Bone marrow (tissue), 2 donors: ENCODE measurements around the gene SLC22A23.

Experiments
- DNase-seq, 2 donors: peaks; one replicate each; lab custom pipeline; 2025; lab: John Stamatoyannopoulos, UW

The SLC22A23 gene

DNA sequence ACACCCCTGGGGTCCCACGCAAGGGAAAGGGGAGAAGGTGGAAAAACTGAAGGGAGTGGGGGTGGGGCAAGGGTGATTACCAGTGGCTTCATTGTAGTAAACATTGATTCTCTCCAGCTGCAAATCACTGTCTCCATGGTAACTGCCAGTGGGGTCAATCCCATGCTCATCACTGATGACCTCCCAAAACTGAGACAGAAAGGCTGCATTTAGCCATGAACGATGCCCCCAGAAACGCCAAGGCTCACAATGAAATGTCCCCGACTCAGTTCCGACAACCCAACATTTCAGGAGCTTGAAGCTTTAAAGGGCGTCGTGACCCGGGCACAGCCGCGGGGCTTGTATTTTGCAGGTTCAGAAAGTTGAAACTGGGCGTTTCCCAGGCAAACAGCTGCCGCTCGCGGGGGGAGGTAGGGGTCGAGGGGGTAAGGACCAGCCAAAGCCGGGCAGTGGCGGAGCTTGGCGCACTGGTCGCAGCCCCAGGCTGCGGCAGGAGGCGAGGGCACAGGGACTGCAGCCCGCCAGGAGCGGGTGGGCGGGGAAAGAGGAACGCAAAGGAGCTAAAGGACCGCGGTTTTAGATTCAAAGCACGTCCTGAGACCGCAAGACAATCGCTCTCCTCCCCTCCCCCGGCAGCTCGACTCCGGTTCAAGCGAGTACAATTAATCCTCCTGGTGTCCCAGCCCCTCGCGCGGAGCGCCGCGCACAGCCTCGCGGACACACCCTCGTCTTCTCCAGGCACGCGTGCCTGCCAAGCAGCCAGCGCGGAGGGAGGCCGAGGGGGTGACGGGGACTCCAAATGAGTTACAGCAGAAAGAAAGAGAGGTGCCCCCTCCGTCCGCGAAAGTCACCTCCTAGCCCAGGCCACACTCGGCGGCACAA is 230.1 kb downstream of the SLC22A23 start:
- DNase-seq: no peak

DNA sequence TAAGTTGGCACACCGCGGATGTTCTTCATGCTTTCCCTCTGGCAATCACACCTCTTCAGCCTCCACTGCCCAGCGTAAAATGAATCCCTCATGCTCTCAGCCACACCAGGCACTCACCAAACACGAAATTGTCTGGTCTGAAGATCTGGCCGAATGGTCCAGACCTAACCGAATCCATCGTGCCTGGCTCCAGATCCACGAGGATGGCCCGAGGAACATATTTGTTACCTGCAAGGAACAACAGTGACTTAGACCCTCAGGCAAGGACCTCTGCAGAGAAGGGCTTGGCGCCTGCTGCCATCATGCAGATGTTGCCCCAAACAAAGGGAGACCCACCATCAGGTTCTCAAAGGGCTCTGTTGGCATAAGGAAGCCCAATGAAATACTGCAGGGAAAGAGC is 230.8 kb downstream of the SLC22A23 start:
- DNase-seq: no peak

DNA sequence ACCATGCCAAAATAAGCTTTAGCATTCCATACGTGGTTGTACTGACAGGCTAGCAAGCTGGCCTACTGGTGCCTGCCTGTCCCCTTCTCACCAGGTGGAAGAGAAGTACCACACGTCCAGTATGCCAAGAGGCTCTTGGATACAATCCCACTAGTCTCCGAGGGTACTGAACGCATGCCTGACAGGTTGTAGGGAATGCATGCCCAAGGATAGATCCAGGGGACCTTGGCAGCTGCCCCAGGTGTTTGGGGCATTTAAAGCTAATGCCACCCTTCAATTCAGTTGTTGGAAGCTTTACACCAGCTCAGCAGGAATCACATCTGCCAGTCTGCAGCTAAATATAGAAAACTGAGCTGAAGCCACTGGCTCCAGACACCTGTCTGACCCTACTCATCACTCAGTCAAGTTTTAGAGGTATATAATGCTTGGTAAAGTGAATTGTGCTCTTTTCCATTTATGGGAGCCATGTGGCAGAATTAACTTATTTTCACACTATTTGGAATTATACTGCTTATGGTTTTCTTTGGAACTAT is 234.3 kb downstream of the SLC22A23 start:
- DNase-seq: no peak

DNA sequence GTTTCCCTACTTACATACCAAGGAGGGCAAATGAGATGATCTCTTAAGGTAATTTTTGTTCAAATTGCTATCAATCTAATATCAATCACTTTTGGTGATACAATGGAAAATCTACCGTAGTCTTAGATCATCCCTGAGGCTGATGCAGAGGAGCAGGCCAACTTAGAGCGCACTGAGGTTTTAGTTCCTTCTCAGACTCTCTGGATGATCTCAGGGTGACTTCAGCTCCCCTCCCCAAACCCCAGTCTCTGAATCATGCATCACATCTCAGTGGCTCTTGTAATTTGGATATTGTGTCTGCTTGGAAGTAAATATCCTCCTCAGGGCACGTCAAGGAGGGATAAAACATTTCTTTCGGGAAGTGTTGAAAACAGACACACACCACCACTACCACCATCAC is 235.3 kb downstream of the SLC22A23 start:
- DNase-seq: no peak

DNA sequence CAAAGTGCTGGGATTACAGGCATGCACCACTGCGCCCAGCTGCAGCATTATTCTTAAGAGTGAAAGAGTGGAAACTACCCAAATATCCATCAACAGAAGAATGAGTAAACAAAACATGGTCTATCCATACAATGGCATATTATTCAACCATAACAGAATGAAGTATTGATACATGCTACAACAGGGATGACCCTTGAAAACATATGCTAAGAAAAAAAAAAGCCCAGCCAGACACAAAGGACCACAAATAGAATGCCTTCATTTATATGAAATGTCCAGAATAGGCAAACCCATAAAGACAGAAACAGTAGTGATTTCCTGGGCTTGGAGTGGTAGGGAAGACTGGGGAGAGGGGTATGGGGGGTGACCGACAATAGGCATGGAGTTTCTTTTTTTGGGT is 236.5 kb downstream of the SLC22A23 start:
- DNase-seq: no peak
